ENCODE data around the gene RAB7B.

DNA sequence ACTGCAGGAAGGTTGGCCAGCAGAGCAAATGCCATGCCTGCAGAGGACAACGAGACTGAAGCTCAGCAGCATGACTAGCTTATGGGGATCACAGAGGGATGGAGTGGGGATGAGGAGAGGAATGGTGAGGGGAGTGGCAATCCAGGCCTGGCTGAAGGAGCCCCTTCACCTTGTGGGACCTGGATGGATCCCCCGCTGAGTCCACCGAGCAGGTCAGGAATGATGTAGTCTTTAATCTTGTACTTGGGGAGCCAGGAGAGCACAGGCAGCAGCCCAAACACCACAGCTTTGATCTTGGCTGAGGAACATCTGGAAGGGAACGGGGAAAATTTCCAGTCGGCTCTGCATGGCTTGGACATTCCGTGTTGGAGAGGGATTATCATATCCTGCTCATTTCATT lies 70.4 kb downstream of the RAB7B start:
- TF ChIP-seq, protein P1, sequence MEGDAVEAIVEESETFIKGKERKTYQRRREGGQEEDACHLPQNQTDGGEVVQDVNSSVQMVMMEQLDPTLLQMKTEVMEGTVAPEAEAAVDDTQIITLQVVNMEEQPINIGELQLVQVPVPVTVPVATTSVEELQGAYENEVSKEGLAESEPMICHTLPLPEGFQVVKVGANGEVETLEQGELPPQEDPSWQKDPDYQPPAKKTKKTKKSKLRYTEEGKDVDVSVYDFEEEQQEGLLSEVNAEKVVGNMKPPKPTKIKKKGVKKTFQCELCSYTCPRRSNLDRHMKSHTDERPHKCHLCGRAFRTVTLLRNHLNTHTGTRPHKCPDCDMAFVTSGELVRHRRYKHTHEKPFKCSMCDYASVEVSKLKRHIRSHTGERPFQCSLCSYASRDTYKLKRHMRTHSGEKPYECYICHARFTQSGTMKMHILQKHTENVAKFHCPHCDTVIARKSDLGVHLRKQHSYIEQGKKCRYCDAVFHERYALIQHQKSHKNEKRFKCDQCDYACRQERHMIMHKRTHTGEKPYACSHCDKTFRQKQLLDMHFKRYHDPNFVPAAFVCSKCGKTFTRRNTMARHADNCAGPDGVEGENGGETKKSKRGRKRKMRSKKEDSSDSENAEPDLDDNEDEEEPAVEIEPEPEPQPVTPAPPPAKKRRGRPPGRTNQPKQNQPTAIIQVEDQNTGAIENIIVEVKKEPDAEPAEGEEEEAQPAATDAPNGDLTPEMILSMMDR (conservative IDR thresholded peaks at IDR 0.05 in 1 of 2, IDR thresholded peaks at IDR 0.05 in 1 of 2; ENCODE audit: extremely low read depth in 1 of 2, insufficient read depth in 1 of 2, low read depth in 1 of 2, low read length in 2 of 2) = no peak
- TF ChIP-seq EZH2 (IDR thresholded peaks at IDR 0.05; ENCODE audit: borderline replicate concordance, low read length) = no peak
